Mesendoderm (in vitro differentiated cells): ENCODE measurements around the gene EME1.

Experiments used
- DNase-seq: peaks from one replicate; pipeline ENCODE4 v3.0.0; 2013
- H2AK5ac ChIP-seq: 2 replicates; pipeline ENCODE4 v1.6.1; 2013; ENCODE audit warnings: low read length, inconsistent platforms
- H2BK120ac ChIP-seq: 2 replicates; pipeline ENCODE4 v1.6.1; 2013; ENCODE audit warnings: low read depth, mild to moderate bottlenecking, low read length, moderate library complexity, mixed read lengths
- H2BK15ac ChIP-seq: replicated peaks from 2 replicates; pipeline ENCODE4 v1.6.1; 2013; ENCODE audit warnings: low read depth, mild to moderate bottlenecking, moderate library complexity
- H2BK5ac ChIP-seq: 2 replicates; pipeline ENCODE4 v1.6.1; 2013; ENCODE audit warnings: low read length, inconsistent platforms
- H3K18ac ChIP-seq: 2 replicates; pipeline ENCODE4 v1.6.1; 2013; ENCODE audit warnings: mild to moderate bottlenecking, low read length, mixed read lengths
- H3K23ac ChIP-seq: one replicate; pipeline ENCODE4 v1.6.1; 2013; ENCODE audit warnings: low read length
- H3K27ac ChIP-seq: 2 replicates; pipeline ENCODE4 v1.5.1; 2013; ENCODE audit warnings: low read depth, mild to moderate bottlenecking, inconsistent platforms, low read length, moderate library complexity
- H3K27me3 ChIP-seq: 2 replicates; pipeline ENCODE4 v1.6.1; 2013; ENCODE audit warnings: low read length, control low read depth, mild to moderate bottlenecking, inconsistent platforms; ENCODE audit not compliant: insufficient read depth, poor library complexity
- H3K36me3 ChIP-seq: 2 replicates; pipeline ENCODE4 v1.6.1; 2013; ENCODE audit warnings: low read length, inconsistent platforms; ENCODE audit not compliant: control insufficient read depth, insufficient read depth
- H3K4ac ChIP-seq: one replicate; pipeline ENCODE4 v1.6.1; 2013; ENCODE audit warnings: low read depth, mild to moderate bottlenecking, low read length, moderate library complexity
- H3K4me1 ChIP-seq: 2 replicates; pipeline ENCODE4 v1.6.1; 2013; ENCODE audit warnings: low read depth, low read length, inconsistent platforms; ENCODE audit not compliant: control insufficient read depth
- H3K4me2 ChIP-seq: 2 replicates; pipeline ENCODE4 v1.6.1; 2013; ENCODE audit warnings: low read length
- H3K4me3 ChIP-seq: 2 replicates; pipeline ENCODE4 v1.5.1; 2013; ENCODE audit warnings: mild to moderate bottlenecking, low read length
- H3K56ac ChIP-seq: one replicate; pipeline ENCODE4 v1.6.1; 2013; ENCODE audit warnings: low read length
- H3K79me1 ChIP-seq: 2 replicates; pipeline ENCODE4 v1.6.1; 2013; ENCODE audit warnings: low read length, inconsistent platforms
- H3K79me2 ChIP-seq: 2 replicates; pipeline ENCODE4 v1.6.1; 2013; ENCODE audit warnings: mild to moderate bottlenecking, low read length; ENCODE audit not compliant: control insufficient read depth, insufficient read depth
- H3K9ac ChIP-seq: 2 replicates; pipeline ENCODE4 v1.6.1; 2013; ENCODE audit warnings: low read length, inconsistent platforms
- H4K5ac ChIP-seq: one replicate; pipeline ENCODE4 v1.6.1; 2013; ENCODE audit warnings: low read length
- H4K8ac ChIP-seq: one replicate; pipeline ENCODE4 v1.6.1; 2013; ENCODE audit warnings: low read depth, mild to moderate bottlenecking, control low read depth, low read length, moderate library complexity
- WGBS: extraction: QIAGEN DNeasy Blood & Tissue Kit; methylation state at CpG from one replicate; pipeline ENCODE4 v1.1.7; 2013; ENCODE audit warnings: low lambda C conversion rate, missing lambda C conversion rate; ENCODE audit not compliant: insufficient coverage; ENCODE audit errors: extremely low coverage; 5-methylcytosine and 5-hydroxymethylcytosine counted together

Gene EME1

DNA sequence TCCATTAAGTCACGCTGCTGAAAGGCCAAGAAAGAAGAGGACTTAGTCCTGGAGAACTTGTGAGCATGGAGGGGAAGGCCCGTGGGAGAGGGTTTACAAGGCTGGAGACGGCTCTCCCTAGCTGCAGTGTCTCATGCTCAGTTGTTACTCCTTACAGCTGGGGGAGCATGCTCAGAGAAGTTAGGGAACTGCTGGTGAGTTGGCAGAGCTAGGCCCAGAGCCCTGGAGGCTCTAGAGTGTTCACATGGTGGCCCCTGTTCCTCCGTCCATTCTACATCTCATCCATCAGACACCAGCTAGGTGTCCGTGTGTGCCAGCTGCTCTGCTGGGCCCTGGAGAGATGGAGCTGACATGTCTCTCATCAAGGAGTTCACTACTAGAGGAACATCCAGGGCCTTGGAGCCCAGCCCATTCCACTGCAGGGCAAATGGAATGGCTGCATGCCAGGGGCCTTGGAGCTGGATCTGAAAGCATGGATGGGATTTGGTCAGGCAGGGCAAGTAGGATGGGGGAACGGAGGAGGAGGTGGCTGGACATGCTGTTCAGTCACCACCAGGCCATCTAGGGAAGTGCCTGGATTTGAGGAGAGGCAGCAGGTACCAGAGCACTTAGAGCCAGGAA lies 20.8 kb upstream of the EME1 start:
- H3K18ac ChIP-seq = no peak overlapping the region
- H3K36me3 ChIP-seq = no peaks in the 10 kb centered on the region
- H3K56ac ChIP-seq = no peak overlapping the region
- no peak overlapping the region for H2AK5ac ChIP-seq
- H3K4me1 ChIP-seq = peaks cover 9% of the 10 kb centered on the region
- no peak overlapping the region for H2BK15ac ChIP-seq
- H3K27me3 ChIP-seq = no peaks in the 10 kb centered on the region
- no peak overlapping the region for H3K4ac ChIP-seq
- H2BK5ac ChIP-seq = no peak overlapping the region
- WGBS = no CpG with 5 or more reads among the region's 6 CpGs
- H2BK120ac ChIP-seq = no peak overlapping the region
- H3K9ac ChIP-seq = no peak overlapping the region
- no peak for DNase-seq
- H4K5ac ChIP-seq = no peak overlapping the region
- H4K8ac ChIP-seq = no peak overlapping the region
- peaks cover 6% of the 10 kb centered on the region for H3K79me1 ChIP-seq
- H3K27ac ChIP-seq = no peak overlapping the region
- H3K4me2 ChIP-seq = no peak overlapping the region
- H3K4me3 ChIP-seq = no peak overlapping the region
- H3K79me2 ChIP-seq = no peaks in the 10 kb centered on the region
- no peak overlapping the region for H3K23ac ChIP-seq

DNA sequence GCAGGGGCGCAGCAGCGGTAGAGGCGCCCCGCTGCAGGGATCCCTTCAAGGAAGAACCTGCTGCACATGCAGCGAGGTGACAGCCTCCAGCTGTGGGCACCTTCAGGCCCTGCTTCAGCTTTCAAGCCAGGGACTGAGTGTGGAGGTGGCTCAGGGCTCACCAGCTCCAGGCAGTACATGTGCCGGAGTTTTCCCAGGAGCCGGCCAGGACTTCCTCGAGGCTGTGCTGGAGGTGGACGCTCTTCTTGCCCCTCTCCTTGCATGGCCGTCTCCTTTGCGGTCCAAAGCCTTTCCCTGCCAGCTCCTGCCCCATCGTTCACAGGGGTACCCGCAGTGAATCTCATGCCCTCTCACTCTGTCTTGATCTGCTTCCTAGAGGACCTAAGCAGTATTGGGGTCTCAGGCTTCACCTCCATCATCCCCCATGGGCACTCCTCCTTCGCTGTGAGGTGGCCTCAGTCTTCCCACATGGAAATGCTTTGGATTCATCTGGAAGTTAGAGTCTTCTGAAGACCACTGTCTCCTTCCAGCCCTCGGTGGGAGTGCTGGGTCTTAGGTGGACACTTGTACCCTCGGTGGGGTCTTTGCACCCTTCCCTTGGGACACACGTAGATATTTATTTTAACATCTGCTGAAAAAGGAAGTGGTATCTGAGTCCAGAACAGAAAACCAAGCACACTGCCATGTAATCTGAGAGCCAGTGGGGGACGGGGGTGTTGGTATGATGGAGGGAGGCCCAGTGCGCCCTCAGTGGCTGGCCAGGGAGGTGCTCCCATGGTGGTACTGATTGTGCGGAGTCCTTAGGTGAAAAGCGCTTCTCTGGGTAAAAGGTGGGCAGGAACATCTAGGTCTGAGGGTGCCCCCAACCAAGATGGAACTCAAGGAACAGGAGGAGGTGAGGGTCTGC lies 20.1 kb upstream of the EME1 start:
- Histone ChIP-seq H2BK120ac (no peak overlapping the region), H2BK5ac (no peak overlapping the region), H3K27me3 (no peaks in the 10 kb centered on the region), H3K79me2 (no peaks in the 10 kb centered on the region), H3K23ac (no peak overlapping the region), H3K36me3 (no peaks in the 10 kb centered on the region), H3K18ac (no peak overlapping the region), H3K9ac (no peak overlapping the region), H3K56ac (no peak overlapping the region), H3K4me2 (no peak overlapping the region), H2BK15ac (no peak overlapping the region), H3K27ac (no peak overlapping the region), H3K4me1 (peaks cover 1% of the 10 kb centered on the region), H4K5ac (no peak overlapping the region), H3K4me3 (no peak overlapping the region), H3K79me1 (peaks cover 6% of the 10 kb centered on the region), H3K4ac (no peak overlapping the region), H4K8ac (no peak overlapping the region), H2AK5ac (no peak overlapping the region)
- no CpG with 5 or more reads among the region's 21 CpGs for WGBS
- no peak for DNase-seq

DNA sequence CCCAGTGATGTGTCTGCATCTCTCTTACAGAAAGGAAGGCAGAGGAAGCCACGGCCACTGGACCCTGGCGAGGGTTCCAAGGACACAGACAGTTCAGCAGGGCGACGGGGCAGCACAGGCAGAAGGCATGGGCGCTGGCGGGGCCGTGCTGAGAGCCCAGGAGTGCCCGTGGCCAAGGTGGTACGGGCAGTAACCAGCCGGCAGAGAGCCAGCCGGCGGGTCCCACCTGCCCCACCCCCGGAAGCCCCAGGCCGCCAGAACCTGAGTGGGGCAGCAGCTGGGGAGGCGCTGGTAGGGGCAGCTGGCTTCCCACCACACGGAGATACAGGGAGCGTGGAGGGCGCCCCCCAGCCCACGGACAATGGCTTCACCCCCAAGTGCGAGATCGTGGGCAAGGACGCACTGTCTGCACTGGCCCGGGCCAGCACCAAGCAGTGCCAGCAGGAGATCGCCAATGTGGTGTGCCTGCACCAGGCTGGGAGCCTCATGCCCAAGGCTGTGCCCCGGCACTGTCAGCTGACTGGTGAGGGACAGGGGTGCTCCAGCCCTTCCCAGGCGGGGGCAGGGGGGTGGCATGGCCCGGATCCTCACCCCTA lies 19.3 kb upstream of the EME1 start:
- H3K27me3 ChIP-seq = no peaks in the 10 kb centered on the region
- H3K4me3 ChIP-seq = no peak overlapping the region
- H3K9ac ChIP-seq = no peak overlapping the region
- no peak for DNase-seq
- peaks cover under 1% of the 10 kb centered on the region for H3K79me1 ChIP-seq
- no CpG with 5 or more reads among the region's 27 CpGs for WGBS
- no peaks in the 10 kb centered on the region for H3K4me1 ChIP-seq
- no peak overlapping the region for H3K4me2 ChIP-seq
- H3K56ac ChIP-seq = no peak overlapping the region
- H3K4ac ChIP-seq = no peak overlapping the region
- no peak overlapping the region for H2AK5ac ChIP-seq
- no peak overlapping the region for H2BK5ac ChIP-seq
- H3K79me2 ChIP-seq = no peaks in the 10 kb centered on the region
- no peak overlapping the region for H3K18ac ChIP-seq
- no peak overlapping the region for H4K8ac ChIP-seq
- peaks cover 2% of the 10 kb centered on the region for H3K36me3 ChIP-seq
- no peak overlapping the region for H3K27ac ChIP-seq
- no peak overlapping the region for H3K23ac ChIP-seq
- H2BK15ac ChIP-seq = no peak overlapping the region
- no peak overlapping the region for H4K5ac ChIP-seq
- no peak overlapping the region for H2BK120ac ChIP-seq

DNA sequence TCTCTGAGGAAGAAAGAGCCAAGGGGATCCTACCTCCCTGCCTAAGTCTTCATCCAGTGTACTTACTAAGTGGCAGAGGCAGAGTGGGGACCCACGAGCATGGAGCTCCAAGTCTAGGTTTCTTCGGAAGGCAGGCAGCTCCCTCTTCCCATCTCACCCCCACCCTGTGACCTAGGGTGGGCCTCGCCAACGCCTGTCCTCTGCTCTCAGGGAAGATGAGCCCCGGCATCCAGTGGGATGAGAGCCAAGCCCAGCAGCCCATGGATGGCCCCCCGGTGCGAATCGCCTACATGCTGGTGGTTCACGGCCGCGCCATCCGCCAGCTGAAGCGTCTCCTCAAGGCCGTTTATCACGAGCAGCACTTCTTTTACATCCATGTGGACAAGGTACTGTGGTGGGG lies 18.8 kb upstream of the EME1 start:
- Histone ChIP-seq H3K4me3 (no peak overlapping the region), H3K36me3 (peaks cover 2% of the 10 kb centered on the region), H3K18ac (no peak overlapping the region), H3K27me3 (no peaks in the 10 kb centered on the region), H2BK120ac (no peak overlapping the region), H4K8ac (no peak overlapping the region), H3K27ac (no peak overlapping the region), H4K5ac (no peak overlapping the region), H3K79me1 (no peaks in the 10 kb centered on the region), H2BK5ac (no peak overlapping the region), H3K9ac (no peak overlapping the region), H2BK15ac (no peak overlapping the region), H3K79me2 (no peaks in the 10 kb centered on the region), H3K4me2 (no peak overlapping the region), H3K56ac (no peak overlapping the region), H3K4me1 (no peaks in the 10 kb centered on the region), H2AK5ac (no peak overlapping the region), H3K4ac (no peak overlapping the region), H3K23ac (no peak overlapping the region)
- WGBS = no CpG with 5 or more reads among the region's 15 CpGs
- no peak for DNase-seq

DNA sequence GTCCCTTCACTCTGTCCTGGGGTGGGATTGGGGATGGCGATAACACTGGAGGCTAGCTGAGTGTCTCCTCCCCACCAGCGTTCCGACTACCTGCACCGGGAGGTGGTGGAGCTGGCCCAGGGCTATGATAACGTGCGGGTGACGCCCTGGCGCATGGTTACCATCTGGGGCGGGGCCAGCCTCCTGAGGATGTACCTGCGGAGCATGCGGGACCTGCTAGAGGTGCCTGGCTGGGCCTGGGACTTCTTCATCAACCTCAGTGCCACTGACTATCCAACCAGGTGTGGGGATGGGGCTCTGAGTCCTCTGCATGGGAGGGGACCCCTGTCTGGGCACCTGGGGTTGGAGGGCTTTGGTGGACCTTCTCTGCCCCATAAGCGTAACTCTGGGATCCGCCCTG lies 18.3 kb upstream of the EME1 start:
- H3K4me3 ChIP-seq = no peak overlapping the region
- H3K79me2 ChIP-seq = no peaks in the 10 kb centered on the region
- H4K5ac ChIP-seq = no peak overlapping the region
- no peaks in the 10 kb centered on the region for H3K4me1 ChIP-seq
- no peaks in the 10 kb centered on the region for H3K79me1 ChIP-seq
- H2BK120ac ChIP-seq = no peak overlapping the region
- H2BK15ac ChIP-seq = no peak overlapping the region
- no peak overlapping the region for H3K23ac ChIP-seq
- no peak overlapping the region for H3K18ac ChIP-seq
- no peak overlapping the region for H3K4me2 ChIP-seq
- H3K4ac ChIP-seq = no peak overlapping the region
- H2AK5ac ChIP-seq = no peak overlapping the region
- no peak overlapping the region for H3K56ac ChIP-seq
- H2BK5ac ChIP-seq = no peak overlapping the region
- DNase-seq = no peak
- peaks cover 2% of the 10 kb centered on the region for H3K36me3 ChIP-seq
- H3K27ac ChIP-seq = no peak overlapping the region
- no peak overlapping the region for H4K8ac ChIP-seq
- H3K9ac ChIP-seq = no peak overlapping the region
- no CpG with 5 or more reads among the region's 13 CpGs for WGBS
- H3K27me3 ChIP-seq = no peaks in the 10 kb centered on the region
